Neuronal stem cell (in vitro differentiated cells): ENCODE results near the gene TAF12.
"Not testable (repeated sequence)": the region's sequence is repeated elsewhere in the genome, so short reads cannot be mapped to it uniquely, and the experiment has no call there.

Experiments used
- DNase-seq: peaks from one replicate; pipeline ENCODE4 v3.0.0-alpha.2; 2013; ENCODE audit warnings: low spot score
- H2AFZ ChIP-seq: one replicate; pipeline ENCODE4 v1.6.1; 2013; ENCODE audit warnings: mild to moderate bottlenecking, low read length, inconsistent platforms
- H2AK5ac ChIP-seq: 2 replicates; pipeline ENCODE4 v1.6.1; 2013; ENCODE audit warnings: low read depth, mild to moderate bottlenecking, inconsistent platforms, low read length, moderate library complexity, mixed read lengths
- H2BK120ac ChIP-seq: 2 replicates; pipeline ENCODE4 v1.6.1; 2013; ENCODE audit warnings: low read depth, mild to moderate bottlenecking, inconsistent platforms, low read length, moderate library complexity, mixed read lengths
- H2BK12ac ChIP-seq: one replicate; pipeline ENCODE4 v1.6.1; 2013; ENCODE audit warnings: low read length, inconsistent platforms
- H2BK15ac ChIP-seq: 2 replicates; pipeline ENCODE4 v1.6.1; 2013; ENCODE audit warnings: mild to moderate bottlenecking, low read length, inconsistent platforms, mixed read lengths
- H2BK5ac ChIP-seq: one replicate; pipeline ENCODE4 v1.6.1; 2013; ENCODE audit warnings: inconsistent platforms, mild to moderate bottlenecking, low read length, moderate library complexity
- H3K14ac ChIP-seq: one replicate; pipeline ENCODE4 v1.6.1; 2013; ENCODE audit warnings: low read length, inconsistent platforms
- H3K18ac ChIP-seq: 2 replicates; pipeline ENCODE4 v1.6.1; 2013; ENCODE audit warnings: low read length, inconsistent platforms
- H3K23ac ChIP-seq: 2 replicates; pipeline ENCODE4 v1.6.1; 2013; ENCODE audit warnings: low read depth, mild to moderate bottlenecking, mixed read lengths, low read length, inconsistent platforms; ENCODE audit not compliant: poor library complexity
- H3K27ac ChIP-seq: replicated peaks from 3 replicates; pipeline ENCODE4 v1.5.1; 2013; ENCODE audit warnings: low read length, inconsistent platforms
- H3K27me3 ChIP-seq, 3 experiments: 2 replicates each; pipeline ENCODE4 v1.6.1; 2013; ENCODE audit warnings: low read length in 3 of 3, mild to moderate bottlenecking in 2 of 3, inconsistent platforms in 1 of 3, low read depth in 1 of 3, mixed read lengths in 1 of 3, moderate library complexity in 1 of 3; ENCODE audit not compliant: control insufficient read depth in 3 of 3, insufficient read depth in 3 of 3
- H3K36me3 ChIP-seq, 2 donors: replicated peaks in 1 of 2; 2 replicates each; pipeline ENCODE4 v1.6.1; 2013; ENCODE audit warnings: low read length in 2 of 2; ENCODE audit not compliant: control insufficient read depth in 2 of 2, insufficient read depth in 2 of 2
- H3K4ac ChIP-seq: 2 replicates; pipeline ENCODE4 v1.6.1; 2013; ENCODE audit warnings: inconsistent platforms, mild to moderate bottlenecking, low read length, moderate library complexity
- H3K4me1 ChIP-seq, 2 donors: 1 replicate in 1 of 2; 2 replicates in 1 of 2; pipeline ENCODE4 v1.6.1; 2013; ENCODE audit warnings: low read length in 2 of 2, low read depth in 1 of 2; ENCODE audit not compliant: control insufficient read depth in 2 of 2, insufficient read depth in 1 of 2
- H3K4me2 ChIP-seq: one replicate; pipeline ENCODE4 v1.6.1; 2013; ENCODE audit warnings: mild to moderate bottlenecking, low read length, inconsistent platforms; ENCODE audit not compliant: insufficient read depth, poor library complexity, severe bottlenecking
- H3K4me3 ChIP-seq, 2 donors: 2 replicates each; pipeline ENCODE4 v1.5.1; 2013; ENCODE audit warnings: low read length in 2 of 2, mild to moderate bottlenecking in 2 of 2, inconsistent platforms in 1 of 2, moderate library complexity in 1 of 2
- H3K79me1 ChIP-seq: one replicate; pipeline ENCODE4 v1.6.1; 2013; ENCODE audit warnings: low read depth, mild to moderate bottlenecking, inconsistent platforms, low read length, moderate library complexity
- H3K9ac ChIP-seq: one replicate; pipeline ENCODE4 v1.6.1; 2013; ENCODE audit warnings: mild to moderate bottlenecking, low read depth, low read length, inconsistent platforms; ENCODE audit not compliant: poor library complexity
- H3K9me3 ChIP-seq, 2 donors: replicated peaks in 1 of 2; 2 replicates each; pipeline versions ENCODE3 to v1.6.1; 2013; ENCODE audit warnings: low read length in 2 of 2, mild to moderate bottlenecking in 2 of 2, inconsistent platforms in 1 of 2, low read depth in 1 of 2, mixed read lengths in 1 of 2, moderate library complexity in 1 of 2; ENCODE audit not compliant: control insufficient read depth in 2 of 2, insufficient read depth in 1 of 2
- H4K8ac ChIP-seq: one replicate; pipeline ENCODE4 v1.6.1; 2013; ENCODE audit warnings: low read depth, mild to moderate bottlenecking, inconsistent platforms, low read length, moderate library complexity
- H4K91ac ChIP-seq: one replicate; pipeline ENCODE4 v1.6.1; 2013; ENCODE audit warnings: low read length, low read depth, mild to moderate bottlenecking, inconsistent platforms; ENCODE audit not compliant: poor library complexity
- WGBS, 2 donors: extraction: QIAGEN DNeasy Blood & Tissue Kit; methylation state at CpG; one replicate each; pipeline ENCODE4 v1.1.7; 2013; ENCODE audit warnings: missing lambda C conversion rate in 2 of 2, mixed read lengths in 1 of 2; ENCODE audit not compliant: insufficient read length in 2 of 2, insufficient replicate concordance in 1 of 2; ENCODE audit errors: extremely low coverage in 2 of 2; 5-methylcytosine and 5-hydroxymethylcytosine counted together

TAF12 gene

DNA sequence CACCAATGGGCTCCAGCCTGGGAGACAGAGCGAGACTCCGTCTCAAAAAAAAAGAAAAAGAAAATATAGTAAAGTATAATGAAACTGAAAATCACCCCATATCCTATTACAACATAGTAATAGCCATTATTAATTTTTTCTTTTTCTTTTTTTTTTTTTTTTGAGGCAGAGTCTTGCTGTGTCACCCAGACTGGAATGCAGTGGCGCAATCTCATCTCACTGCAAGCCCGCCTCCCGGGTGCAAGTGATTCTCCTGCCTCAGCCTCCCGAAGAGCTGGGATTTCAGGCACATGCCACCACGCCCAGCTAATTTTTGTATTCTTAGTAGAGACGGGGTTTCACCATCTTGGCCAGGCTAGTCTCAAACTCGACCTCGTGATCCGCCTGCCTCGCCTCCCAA lies 70.0 kb downstream of the TAF12 start:
- not testable (repeated sequence) for H3K27ac ChIP-seq, H3K4ac ChIP-seq, H2AK5ac ChIP-seq, H3K4me1 ChIP-seq, H2BK120ac ChIP-seq, H3K79me1 ChIP-seq, H3K4me3 ChIP-seq, H2BK12ac ChIP-seq, H3K14ac ChIP-seq, H3K9ac ChIP-seq, H3K18ac ChIP-seq, H3K27me3 ChIP-seq, H3K23ac ChIP-seq, H3K4me2 ChIP-seq, H2BK15ac ChIP-seq, H3K9me3 ChIP-seq, H2AFZ ChIP-seq, H2BK5ac ChIP-seq, DNase-seq, H4K8ac ChIP-seq, H4K91ac ChIP-seq
- WGBS, 2 donors: no CpG with 5 or more reads among the region's 12 CpGs
- H3K36me3 ChIP-seq: peaks cover 27 to 76% of the 10 kb centered on the region in 2 donors

DNA sequence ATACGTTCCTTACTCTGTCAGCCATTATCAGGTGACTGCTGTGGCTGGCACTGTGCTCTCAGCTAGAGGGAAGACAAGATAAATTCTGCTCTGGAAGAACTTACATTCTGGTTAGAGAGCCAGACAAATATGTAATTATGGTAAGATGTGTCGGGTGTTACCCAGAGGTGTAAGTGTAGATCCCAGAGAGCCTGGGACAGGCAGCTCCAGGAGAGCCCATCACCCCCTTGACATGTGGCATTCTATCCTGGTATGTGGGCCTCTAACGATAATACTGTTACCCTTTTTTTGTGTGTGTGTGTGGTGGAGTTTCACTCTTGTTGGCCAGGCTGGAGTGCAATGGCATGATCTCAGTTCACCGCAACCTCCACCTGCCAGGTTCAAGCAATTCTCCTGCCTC lies 71.0 kb downstream of the TAF12 start:
- H3K36me3 ChIP-seq: peaks cover 23 to 76% of the 10 kb centered on the region in 2 donors
- no peak overlapping the region for H3K4ac ChIP-seq
- DNase-seq: no peak
- no peak overlapping the region for H2BK120ac ChIP-seq
- no peak overlapping the region for H2BK12ac ChIP-seq
- H2BK5ac ChIP-seq: no peak overlapping the region
- WGBS, 2 donors: no CpG with 5 or more reads among the region's 4 CpGs
- no peak overlapping the region for H2AK5ac ChIP-seq
- no peak overlapping the region for H2BK15ac ChIP-seq
- H3K14ac ChIP-seq: no peak overlapping the region
- H4K8ac ChIP-seq: no peak overlapping the region
- H3K4me1 ChIP-seq: no peaks in the 10 kb centered on the region
- H3K9ac ChIP-seq: no peak overlapping the region
- H2AFZ ChIP-seq: no peak overlapping the region
- no peak overlapping the region for H3K27ac ChIP-seq
- no peak overlapping the region for H3K4me2 ChIP-seq
- no peak overlapping the region for H3K4me3 ChIP-seq
- no peak overlapping the region for H3K18ac ChIP-seq
- no peak overlapping the region for H4K91ac ChIP-seq
- no peak overlapping the region for H3K23ac ChIP-seq
- no peaks in the 10 kb centered on the region for H3K27me3 ChIP-seq
- H3K9me3 ChIP-seq: no peaks in the 10 kb centered on the region
- H3K79me1 ChIP-seq: no peaks in the 10 kb centered on the region

DNA sequence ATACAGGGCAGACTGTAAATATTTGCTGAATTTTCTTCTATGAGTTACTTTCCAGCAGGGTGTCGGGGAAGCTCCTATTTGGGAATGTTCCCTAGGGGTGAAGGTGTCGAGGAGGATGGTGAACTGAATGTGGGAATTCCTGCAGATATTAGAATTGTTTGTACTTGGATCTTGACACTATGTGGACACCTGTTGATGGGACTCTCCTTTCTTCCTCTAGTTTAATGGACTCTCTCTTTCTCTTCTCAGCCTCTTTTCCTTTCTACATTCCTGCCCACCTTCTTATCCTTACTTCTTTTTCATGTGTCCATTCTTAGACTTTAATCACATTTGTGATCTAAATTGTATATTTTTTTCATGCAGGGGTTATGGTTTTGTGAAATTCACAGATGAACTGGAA lies 75.9 kb downstream of the TAF12 start:
- H2AFZ ChIP-seq: no peak overlapping the region
- WGBS, 2 donors: no CpG with 5 or more reads among the region's 2 CpGs
- peaks cover 27 to 78% of the 10 kb centered on the region in 2 donors for H3K36me3 ChIP-seq

DNA sequence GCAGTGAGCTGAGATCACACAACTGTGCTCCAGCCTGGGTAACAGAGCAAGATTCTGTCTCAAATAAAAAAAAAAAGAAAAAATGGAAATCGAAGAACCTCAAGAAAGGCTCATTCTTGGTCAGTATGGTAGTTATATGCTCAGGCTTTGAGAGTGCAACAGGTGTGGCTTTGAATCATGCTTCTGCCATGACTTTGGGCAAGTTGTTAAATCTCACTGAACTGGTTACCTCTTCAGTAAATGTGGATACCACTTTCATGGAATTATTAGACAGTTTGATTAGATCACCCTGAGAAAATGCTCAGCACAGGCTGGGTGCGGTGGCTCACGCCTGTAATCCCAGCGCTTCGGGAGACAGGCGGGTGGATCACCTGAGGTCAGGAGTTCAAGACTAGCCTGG lies 77.1 kb downstream of the TAF12 start:
- Histone ChIP-seq H4K91ac (no peak overlapping the region), H3K4me3 (no peak overlapping the region), H3K27ac (no peak overlapping the region)

More for the DNA sequence above, 75.9 kb downstream of the TAF12 start:
- H2BK5ac ChIP-seq: no peak overlapping the region
- no peak overlapping the region for H3K9ac ChIP-seq
- no peak overlapping the region for H2BK15ac ChIP-seq
- no peak overlapping the region for H2BK120ac ChIP-seq
- no peaks in the 10 kb centered on the region for H3K27me3 ChIP-seq
- DNase-seq: no peak
- H3K4ac ChIP-seq: no peak overlapping the region
- H4K8ac ChIP-seq: no peak overlapping the region
- no peaks in the 10 kb centered on the region for H3K79me1 ChIP-seq
- no peak overlapping the region for H2AK5ac ChIP-seq
- no peak overlapping the region for H3K4me3 ChIP-seq
- H3K4me1 ChIP-seq: no peaks in the 10 kb centered on the region
- H4K91ac ChIP-seq: no peak overlapping the region
- H3K23ac ChIP-seq: no peak overlapping the region
- H2BK12ac ChIP-seq: no peak overlapping the region
- no peak overlapping the region for H3K18ac ChIP-seq
- H3K4me2 ChIP-seq: no peak overlapping the region
- H3K9me3 ChIP-seq: no peaks in the 10 kb centered on the region
- H3K27ac ChIP-seq: no peak overlapping the region
- no peak overlapping the region for H3K14ac ChIP-seq

More for the DNA sequence above, 77.1 kb downstream of the TAF12 start:
- no CpG with 5 or more reads among the region's 6 CpGs for WGBS, 2 donors
- Histone ChIP-seq H3K36me3 (peaks cover 30 to 79% of the 10 kb centered on the region in 2 donors), H3K79me1 (no peaks in the 10 kb centered on the region), H2AFZ (no peak overlapping the region), H2AK5ac (no peak overlapping the region), H3K4me2 (no peak overlapping the region), H3K4ac (no peak overlapping the region), H2BK12ac (no peak overlapping the region), H3K4me1 (no peaks in the 10 kb centered on the region), H4K8ac (no peak overlapping the region), H2BK15ac (no peak overlapping the region), H3K9me3 (no peaks in the 10 kb centered on the region), H2BK5ac (no peak overlapping the region), H3K23ac (no peak overlapping the region), H2BK120ac (no peak overlapping the region), H3K18ac (no peak overlapping the region), H3K27me3 (no peaks in the 10 kb centered on the region), H3K14ac (no peak overlapping the region), H3K9ac (no peak overlapping the region)
- DNase-seq: no peak
